Stimulated activated CD4-positive, alpha-beta T cell treated with anti-CD3 and anti-CD28 coated beads, TNF-alpha, amount 100 ng/mL, for 24 hours (primary cell): ENCODE measurements around the gene IFFO2.
"Not testable (repeated sequence)": the region's sequence is repeated elsewhere in the genome, so short reads cannot be mapped to it uniquely, and the experiment has no call there.

Experiments used
- DNase-seq, 3 experiments: peaks; one replicate each; pipeline ENCODE4 v3.0.0-alpha.2; 2020; ENCODE audit warnings: low read depth in 3 of 3

IFFO2 gene

GRCh38 chr1:18875107-18875795 is 81.2 kb downstream of the IFFO2 start:
- DNase-seq: peak; percentile 44 to 78 (median 47)

- no peak for DNase-seq
These were observed 81.9 kb downstream of the IFFO2 start for GRCh38 chr1:18874600-18874999.

- DNase-seq: no peak
These were observed 82.4 kb downstream of the IFFO2 start for GRCh38 chr1:18874036-18874435.

GRCh38 chr1:18872071-18872611 is 84.3 kb downstream of the IFFO2 start:
- DNase-seq: no peak

GRCh38 chr1:18871401-18872070 is 84.9 kb downstream of the IFFO2 start:
- no peak for DNase-seq

- no peak for DNase-seq
These were observed 85.5 kb downstream of the IFFO2 start for GRCh38 chr1:18870957-18871356.

GRCh38 chr1:18870595-18870865 is 85.9 kb downstream of the IFFO2 start:
- DNase-seq: not testable (repeated sequence)

GRCh38 chr1:18869847-18870594 is 86.5 kb downstream of the IFFO2 start:
- DNase-seq: no peak

- DNase-seq: no peak
These were observed 87.6 kb downstream of the IFFO2 start for GRCh38 chr1:18868801-18869424.

GRCh38 chr1:18868354-18868753 is 88.1 kb downstream of the IFFO2 start:
- DNase-seq: no peak

GRCh38 chr1:18866846-18867245 is 89.6 kb downstream of the IFFO2 start:
- no peak for DNase-seq

GRCh38 chr1:18866314-18866713 is 90.2 kb downstream of the IFFO2 start:
- no peak for DNase-seq

- DNase-seq: no peak
These were observed 91.3 kb downstream of the IFFO2 start for GRCh38 chr1:18865176-18865575.

- DNase-seq: no peak
These were observed 94.9 kb downstream of the IFFO2 start for GRCh38 chr1:18861590-18861989.

- no peak for DNase-seq
These were observed 95.4 kb downstream of the IFFO2 start for GRCh38 chr1:18861082-18861481.

- no peak for DNase-seq
These were observed 96.9 kb downstream of the IFFO2 start, which contains the start of gene TAS1R2 for GRCh38 chr1:18859560-18859959. TAS1R2 (minus strand) TSS chr1:18859660; CDS start chr1:18859660, 0 bp downstream.

- no peak for DNase-seq
These were observed 98.3 kb downstream of the IFFO2 start for GRCh38 chr1:18858070-18858688.

- DNase-seq: no peak
These were observed 100.0 kb downstream of the IFFO2 start for GRCh38 chr1:18856435-18856834.

- DNase-seq: no peak
These were observed 100.9 kb downstream of the IFFO2 start for GRCh38 chr1:18855573-18855972.

- DNase-seq: no peak
These were observed 102.0 kb downstream of the IFFO2 start for GRCh38 chr1:18854331-18855025.
